Stimulated activated CD4-positive, alpha-beta T cell treated with anti-CD3 and anti-CD28 coated beads, Interleukin-4, amount 100 ng/mL, for 4 hours (primary cell): ENCODE results near the gene IMPA2.
"Not testable (repeated sequence)": the region's sequence is repeated elsewhere in the genome, so short reads cannot be mapped to it uniquely, and the experiment has no call there.

Experiments
- DNase-seq, 2 experiments: peaks; one replicate each; pipeline ENCODE4 v3.0.0-alpha.2; 2020

The IMPA2 gene

GRCh38 chr18:12053289-12053688 is 72.0 kb downstream of the IMPA2 start:
- DNase-seq = no peak

GRCh38 chr18:12056034-12056883 is 75.0 kb downstream of the IMPA2 start:
- DNase-seq = no peak

- DNase-seq = no peak
Observed at GRCh38 chr18:12056884-12057402, 75.6 kb downstream of the IMPA2 start.

GRCh38 chr18:12057419-12058039 is 76.2 kb downstream of the IMPA2 start:
- no peak for DNase-seq

GRCh38 chr18:12059334-12060181 is 78.3 kb downstream of the IMPA2 start:
- DNase-seq = no peak

GRCh38 chr18:12060182-12060870 is 79.0 kb downstream of the IMPA2 start:
- no peak for DNase-seq

GRCh38 chr18:12061685-12062084 is 80.4 kb downstream of the IMPA2 start:
- no peak for DNase-seq

GRCh38 chr18:12062974-12063373 is 81.7 kb downstream of the IMPA2 start:
- no peak for DNase-seq

- DNase-seq = no peak
Observed at GRCh38 chr18:12064086-12064763, 82.9 kb downstream of the IMPA2 start.

GRCh38 chr18:12065397-12065796 is 84.1 kb downstream of the IMPA2 start:
- DNase-seq = no peak

GRCh38 chr18:12066910-12067511 is 85.7 kb downstream of the IMPA2 start:
- DNase-seq = no peak

GRCh38 chr18:12067671-12068070 is 86.4 kb downstream of the IMPA2 start:
- DNase-seq = no peak

- not testable (repeated sequence) for DNase-seq
Observed at GRCh38 chr18:12068316-12068949, 87.1 kb downstream of the IMPA2 start.

GRCh38 chr18:12068950-12069320 is 87.6 kb downstream of the IMPA2 start:
- DNase-seq = no peak

- not testable (repeated sequence) for DNase-seq
Observed at GRCh38 chr18:12071066-12071465, 89.8 kb downstream of the IMPA2 start.

GRCh38 chr18:12072996-12073395 is 91.7 kb downstream of the IMPA2 start:
- no peak for DNase-seq

- no peak for DNase-seq
Observed at GRCh38 chr18:12074736-12075135, 93.4 kb downstream of the IMPA2 start.

GRCh38 chr18:12076424-12077140 is 95.3 kb downstream of the IMPA2 start:
- no peak for DNase-seq

- DNase-seq = not testable (repeated sequence)
Observed at GRCh38 chr18:12077994-12078393, 96.7 kb downstream of the IMPA2 start.

GRCh38 chr18:12079491-12080237 is 98.4 kb downstream of the IMPA2 start:
- no peak for DNase-seq
